Lower lobe of right lung (tissue), 2 donors: ENCODE results near the gene ZNF280C. TPM values are rescaled to one million over a fixed set of nuclear protein-coding genes. Genes with fewer than 3 reads are reported as not detected.

Experiments
- ATAC-seq, 2 donors: fragments of 200-7000 bp; cut with Tn5 transposase; one replicate each; pipeline ENCODE4 v1.9.1; 2020 to 2022; ENCODE audit warnings: mild to moderate bottlenecking in 2 of 2, moderate library complexity in 2 of 2
- DNase-seq: peaks from one replicate; pipeline ENCODE4 v3.0.0-alpha.2; 2020
- H3K27ac ChIP-seq: fragments of 200-600 bp; one replicate; pipeline ENCODE4 v1.8.0; 2022
- H3K27me3 ChIP-seq: fragments of 200-600 bp; one replicate; pipeline ENCODE4 v1.8.0; 2022; ENCODE audit warnings: low read depth
- H3K36me3 ChIP-seq: fragments of 200-600 bp; one replicate; pipeline ENCODE4 v1.8.0; 2022; ENCODE audit warnings: mild to moderate bottlenecking
- H3K4me1 ChIP-seq: fragments of 200-600 bp; one replicate; pipeline ENCODE4 v1.8.0; 2022
- H3K4me3 ChIP-seq: fragments of 200-600 bp; one replicate; pipeline ENCODE4 v1.8.0; 2022; ENCODE audit warnings: mild to moderate bottlenecking
- H3K9me3 ChIP-seq: fragments of 200-600 bp; one replicate; pipeline ENCODE4 v1.8.0; 2022
- CTCF ChIP-seq: fragments of 200-600 bp; IDR thresholded peaks from one replicate; pipeline ENCODE4 v1.8.0; 2022; ENCODE audit warnings: antibody characterized with exemption, mild to moderate bottlenecking
- intact Hi-C: fragments of 100-400 bp; cut with DNase I; formaldehyde crosslinking; loops from one replicate; pipeline ENCODE4 v1.11.0; 2022
- total RNA-seq: library from RNA; stranded (reverse); fragmentation: NEBNext Ultra II Directional; extraction: Animal tissue kit (Norgen Biotek cat#: 25700); gene quantifications from one replicate; pipeline ENCODE4 v1.2.1, GENCODE V29; 2021
- donor health status: DM: no; HTN: yes; CAD: no; lungs with severe emphysema.

The ZNF280C gene
- total RNA-seq, 1 donor from 2014 or later, result 5.6 TPM

GRCh38 chrX:130228871-130229270 lies 39.8 kb downstream of the ZNF280C start:
- no peak for TF ChIP-seq CTCF
- intact Hi-C loops, result no loop called here
- Histone ChIP-seq H3K27ac (no peak overlapping the region), H3K27me3 (no peaks in the 10 kb centered on the region), H3K36me3 (peaks cover 3% of the 10 kb centered on the region), H3K4me3 (no peak overlapping the region), H3K9me3 (no peaks in the 10 kb centered on the region), H3K4me1 (no peaks in the 10 kb centered on the region)
- ATAC-seq, result no peak
- no peak for DNase-seq

- Histone ChIP-seq H3K4me3 (no peak overlapping the region), H3K27me3 (no peaks in the 10 kb centered on the region), H3K9me3 (no peaks in the 10 kb centered on the region), H3K4me1 (no peaks in the 10 kb centered on the region), H3K36me3 (peaks cover 3% of the 10 kb centered on the region), H3K27ac (peak overlapping the region; percentile 31)
- ATAC-seq (peak; percentile 57 to 92), DNase-seq (no peak)
- intact Hi-C loops, result no loop called here
- TF ChIP-seq CTCF, result no peak
These were observed 43.9 kb downstream of the ZNF280C start for GRCh38 chrX:130224810-130225209.

GRCh38 chrX:130216320-130216719 lies 52.4 kb downstream of the ZNF280C start:
- H3K4me1 ChIP-seq, result no peaks in the 10 kb centered on the region
- no peak for TF ChIP-seq CTCF
- no peaks in the 10 kb centered on the region for H3K9me3 ChIP-seq
- DNase-seq (no peak), ATAC-seq (no peak)
- H3K27me3 ChIP-seq, result no peaks in the 10 kb centered on the region
- H3K27ac ChIP-seq, result no peak overlapping the region
- intact Hi-C loops, result no loop called here
- H3K36me3 ChIP-seq, result peaks cover 25% of the 10 kb centered on the region
- no peak overlapping the region for H3K4me3 ChIP-seq

GRCh38 chrX:130213376-130213775 lies 55.3 kb downstream of the ZNF280C start:
- TF ChIP-seq CTCF, result no peak
- peaks cover 30% of the 10 kb centered on the region for H3K36me3 ChIP-seq
- no peaks in the 10 kb centered on the region for H3K27me3 ChIP-seq

GRCh38 chrX:130212371-130212770 lies 56.3 kb downstream of the ZNF280C start:
- no peak for DNase-seq
- intact Hi-C loops, result no loop called here
- Histone ChIP-seq H3K4me1 (no peaks in the 10 kb centered on the region), H3K27me3 (no peaks in the 10 kb centered on the region), H3K4me3 (no peak overlapping the region), H3K9me3 (no peaks in the 10 kb centered on the region), H3K27ac (no peak overlapping the region), H3K36me3 (peaks cover 30% of the 10 kb centered on the region)
- ATAC-seq, result no peak
- TF ChIP-seq CTCF, result no peak

More at GRCh38 chrX:130213376-130213775, 55.3 kb downstream of the ZNF280C start:
- ATAC-seq (no peak), DNase-seq (no peak)
- H3K27ac ChIP-seq, result no peak overlapping the region
- intact Hi-C loops, result no loop called here
- no peaks in the 10 kb centered on the region for H3K4me1 ChIP-seq
- H3K4me3 ChIP-seq, result no peak overlapping the region
- H3K9me3 ChIP-seq, result no peaks in the 10 kb centered on the region
